ENCODE results near the gene CUEDC1. TPM values are rescaled to one million over a fixed set of nuclear protein-coding genes. Genes with fewer than 3 reads are reported as not detected.

CUEDC1 gene
- polyA plus RNA-seq, 2 of the 4 experiments (the other 2 are of a cell fraction) = 44.3 to 90.6 TPM

- DNase-seq (ENCODE audit: low read depth in 1 of 2, low spot score in 1 of 2) (no peak), FAIRE-seq (no peak), ATAC-seq (no peak)
- Histone ChIP-seq H3K4me1 (peaks cover 44% of the 10 kb centered on the region), H3K4me3 (no peak overlapping the region), H3K27ac (peak overlapping the region; percentile 93; a peak in 5 of 6 replicates), H3K9me3 (no peaks in the 10 kb centered on the region), H3K4me2 (peak overlapping the region; percentile 92)
- CTCF ChIA-PET = interaction anchor here (1.0 to 48.7 kb wide), 11 partner anchors 8 to 261 kb away, joined by 3 to 1377 read pairs (median 82); partner anchors contain the start of genes CUEDC1, DYNLL2, SRSF1 and VEZF1
- TF ChIP-seq EP300 (IDR thresholded peaks at IDR 0.05) = no peak
- TF ChIP-seq GATA3 (IDR thresholded peaks at IDR 0.05; ENCODE audit: borderline replicate concordance) = no peak
- no peak for TF ChIP-seq CHD2 (IDR thresholded peaks at IDR 0.05; ENCODE audit: low read length, partially characterized antibody)
- no peak for TF ChIP-seq FOSL2 (IDR thresholded peaks at IDR 0.05)
- no peak for TF ChIP-seq FOSL2 (CRISPR knock-in tag; IDR thresholded peaks at IDR 0.05)
- TF ChIP-seq RFX5 (IDR thresholded peaks at IDR 0.05) = no peak
- no peak for TF ChIP-seq CBX2 (IDR thresholded peaks at IDR 0.05; ENCODE audit: borderline replicate concordance, low read depth)
- no peak for TF ChIP-seq ZFP36 (IDR thresholded peaks at IDR 0.05; ENCODE audit: borderline replicate concordance, partially characterized antibody)
- no peak for TF ChIP-seq KDM5A (IDR thresholded peaks at IDR 0.05)
- TF ChIP-seq SMC3 (IDR thresholded peaks at IDR 0.05) = no peak
- no peak for TF ChIP-seq CEBPB (IDR thresholded peaks at IDR 0.05)
- POLR2A ChIA-PET = interaction anchor here (0.6 to 3.3 kb wide), 4 partner anchors 8 to 155 kb away, joined by 3 to 35 read pairs (median 18); partner anchors contain the start of gene SRSF1
- WGBS (ENCODE audit: missing lambda C conversion rate) = 88% methylated on average over 9 of the region's 9 CpGs
Observed at GRCh38 chr17:57852092-57852954, 102.9 kb downstream of the CUEDC1 start.

GRCh38 chr17:57849874-57850754 is 105.1 kb downstream of the CUEDC1 start, which contains the start of gene MRPS23:
TSS of gene MRPS23 (minus strand) at chr17:57850044. CDS start at chr17:57850010, 34 bp downstream.
- ChIA-PET POLR2A (interaction anchor here (0.6 to 3.3 kb wide), 20 partner anchors 11 to 766 kb away, joined by 3 to 35 read pairs (median 6); partner anchors contain the start of genes CUEDC1, DYNLL2, SRSF1 and VEZF1), CTCF (interaction anchor here (1.0 to 48.7 kb wide), 10 partner anchors 11 to 736 kb away, joined by 3 to 1377 read pairs (median 40); partner anchors contain the start of genes SRSF1 and VEZF1)
- peak; percentile 92 for TF ChIP-seq PHF8 (IDR thresholded peaks at IDR 0.05; ENCODE audit: borderline replicate concordance, low read depth)
- TF ChIP-seq TFCP2L1 (CRISPR knock-in tag; IDR thresholded peaks at IDR 0.05) = no peak
- TF ChIP-seq KDM5A (IDR thresholded peaks at IDR 0.05) = peak; percentile 94
- peak; percentile 89 for TF ChIP-seq MAZ (IDR thresholded peaks at IDR 0.05; ENCODE audit: borderline replicate concordance, low read depth, low read length)
- no peak for TF ChIP-seq USF2 (IDR thresholded peaks at IDR 0.05)
- TF ChIP-seq HOXA7 (CRISPR knock-in tag; IDR thresholded peaks at IDR 0.05) = peak; percentile 26; the same call in 1 of the 2 replicates
- TF ChIP-seq PBX3 (IDR thresholded peaks at IDR 0.05) = peak; percentile 72; the same call in 1 of the 2 replicates
- no peak for TF ChIP-seq NPAS2 (CRISPR knock-in tag; IDR thresholded peaks at IDR 0.05; ENCODE audit: borderline replicate concordance)
- TF ChIP-seq EHMT2 (IDR thresholded peaks at IDR 0.05; ENCODE audit: low read depth) = no peak
- TF ChIP-seq SREBF2 (IDR thresholded peaks at IDR 0.05) = no peak
- peak; percentile 81; the same call in 2 of the 3 replicates for TF ChIP-seq BCL3 (IDR thresholded peaks at IDR 0.05)
- no peak; the same call in 1 of the 2 replicates for TF ChIP-seq TP53 (CRISPR knock-in tag; IDR thresholded peaks at IDR 0.05)
- TF ChIP-seq FOSL2 (IDR thresholded peaks at IDR 0.05) = no peak
- TF ChIP-seq FOSL2 (CRISPR knock-in tag; IDR thresholded peaks at IDR 0.05) = peak; percentile 76
- no peak for TF ChIP-seq BHLHE40 (IDR thresholded peaks at IDR 0.05; ENCODE audit: low read depth, low read length)
- TF ChIP-seq MAFK (IDR thresholded peaks at IDR 0.05; ENCODE audit: partially characterized antibody) = peak; percentile 21
- TF ChIP-seq GATA3 (IDR thresholded peaks at IDR 0.05; ENCODE audit: borderline replicate concordance) = peak; percentile 78; the same call in 1 of the 2 replicates
- TF ChIP-seq RAD21 (conservative IDR thresholded peaks at IDR 0.05 in 1 of 2, IDR thresholded peaks at IDR 0.05 in 1 of 2) = peak; percentile 28 to 34; a peak in 4 of 5 replicates
- TF ChIP-seq EP300 (IDR thresholded peaks at IDR 0.05) = no peak
- TF ChIP-seq CEBPB (IDR thresholded peaks at IDR 0.05) = peak in 1 of 2 experiments; percentile 49; a peak in 1 of 4 replicates
- TF ChIP-seq CHD4 (IDR thresholded peaks at IDR 0.05; ENCODE audit: borderline replicate concordance) = no peak
- TF ChIP-seq HOXB13 (CRISPR knock-in tag; IDR thresholded peaks at IDR 0.05; ENCODE audit: low read depth) = peak; percentile 50; the same call in 1 of the 2 replicates
- TF ChIP-seq ELK1 (IDR thresholded peaks at IDR 0.05; ENCODE audit: low read depth, low read length) = peak; percentile 90
- peak; percentile 78; the same call in 1 of the 2 replicates for TF ChIP-seq POLR2AphosphoS2 (conservative IDR thresholded peaks at IDR 0.05; ENCODE audit: low read length)

More at GRCh38 chr17:57849874-57850754, 105.1 kb downstream of the CUEDC1 start, which contains the start of gene MRPS23:
- peak within 1 kb of the TSS; percentile 92 for H3K4me2 ChIP-seq
- peak within 1 kb of the TSS; percentile 93 for H3K27ac ChIP-seq
- WGBS (ENCODE audit: missing lambda C conversion rate) = 2% methylated on average over 57 of the region's 57 CpGs
- FAIRE-seq (peak; percentile 90), ATAC-seq (peak; percentile 93 to 95), DNase-seq (ENCODE audit: low read depth in 1 of 2, low spot score in 1 of 2) (peak; percentile 91 to 99)
- peak within 1 kb of the TSS; percentile 95 for H3K4me3 ChIP-seq
- no peaks in the 10 kb centered on the region for H3K9me3 ChIP-seq
- peaks cover 54% of the 10 kb centered on the region for H3K4me1 ChIP-seq
